Stimulated activated CD4-positive, alpha-beta T cell treated with anti-CD3 and anti-CD28 coated beads, Interleukin-1b, Interleukin-23, amount 100 ng/mL, for 4 hours (primary cell): ENCODE data around the gene UGT1A7.
"Not testable (repeated sequence)": the region's sequence is repeated elsewhere in the genome, so short reads cannot be mapped to it uniquely, and the experiment has no call there.

Experiments
- DNase-seq, 2 donors: peaks; one replicate each; pipeline ENCODE4 v3.0.0-alpha.2; 2020; ENCODE audit warnings: low read depth in 2 of 2

The UGT1A7 gene

GRCh38 chr2:233680361-233681045 is 1.2 kb upstream of the UGT1A7 start:
- DNase-seq: no peak

GRCh38 chr2:233684640-233685039 is 2.9 kb downstream of the UGT1A7 start:
- DNase-seq: no peak

DNA sequence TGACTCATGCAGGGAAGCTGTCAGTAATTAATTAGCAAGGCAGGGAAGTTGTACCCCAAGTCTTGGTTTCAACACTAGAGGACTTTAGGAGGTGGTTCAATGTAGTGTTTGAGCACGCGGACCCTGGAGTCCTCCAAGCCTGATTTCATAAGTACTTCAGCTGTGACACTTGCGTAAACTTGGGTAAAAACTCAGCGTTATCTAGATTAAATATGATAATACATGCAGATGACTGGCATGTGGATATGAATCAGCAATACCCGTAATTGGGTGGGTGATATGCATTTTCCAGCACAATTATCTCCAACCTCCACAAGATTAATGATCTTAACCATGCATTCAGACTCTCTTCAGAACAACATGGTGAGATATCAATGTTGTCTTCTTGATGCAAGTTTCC is 5.2 kb downstream of the UGT1A7 start:
- DNase-seq: no peak

GRCh38 chr2:233688341-233688740 is 6.6 kb downstream of the UGT1A7 start:
- no peak for DNase-seq

- no peak for DNase-seq
These were observed 7.3 kb downstream of the UGT1A7 start for GRCh38 chr2:233689031-233689430.

- no peak for DNase-seq
These were observed 7.8 kb downstream of the UGT1A7 start for GRCh38 chr2:233689501-233689900.

- no peak for DNase-seq
These were observed 8.7 kb downstream of the UGT1A7 start for GRCh38 chr2:233690444-233690843.

DNA sequence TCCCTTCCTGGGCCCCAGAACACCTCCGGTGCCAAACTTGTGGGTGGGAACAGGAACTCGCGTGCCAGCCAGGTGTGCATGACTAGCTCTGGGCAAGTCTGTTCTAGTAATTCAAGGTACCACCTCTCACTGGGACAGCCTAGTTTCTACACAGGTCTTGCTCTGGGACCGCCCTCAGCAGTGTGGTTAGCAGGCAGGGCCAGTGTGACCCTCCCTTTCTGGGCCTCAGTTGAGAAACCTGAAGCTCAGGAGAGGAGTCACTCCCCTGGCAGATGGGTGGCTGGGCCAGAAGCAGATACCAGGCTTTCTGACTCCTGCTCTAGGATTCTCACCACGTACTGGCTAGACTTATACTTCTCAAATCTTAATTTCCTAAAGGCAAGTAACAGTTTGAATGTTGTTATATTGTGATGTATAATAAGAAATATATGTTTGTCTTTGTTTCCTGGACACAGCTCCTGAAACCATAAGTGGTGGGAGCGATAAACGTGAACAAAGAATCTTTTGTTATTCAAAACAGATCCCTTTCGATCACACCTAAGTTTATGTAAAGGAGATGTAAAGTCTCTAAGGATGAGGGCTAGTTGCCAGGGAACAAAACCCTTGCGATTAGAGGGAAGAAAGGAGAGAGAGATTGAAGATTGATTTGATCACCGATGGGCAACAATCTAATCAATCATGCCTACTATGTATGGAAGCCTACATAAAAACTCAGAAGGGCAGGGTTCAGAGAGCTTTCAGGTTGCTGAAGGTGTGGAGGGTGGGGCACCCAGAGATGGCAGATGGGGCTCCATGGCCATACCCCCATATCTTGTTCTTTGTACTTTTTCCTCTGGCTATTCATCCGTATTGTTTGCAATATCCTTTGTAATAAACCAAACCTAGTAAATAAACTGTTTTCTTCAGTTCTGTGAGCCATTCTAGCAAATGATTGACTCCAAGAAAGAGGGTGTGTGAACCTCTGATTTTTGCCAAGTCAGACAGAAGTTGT is 10.0 kb downstream of the UGT1A7 start:
- DNase-seq: no peak

DNA sequence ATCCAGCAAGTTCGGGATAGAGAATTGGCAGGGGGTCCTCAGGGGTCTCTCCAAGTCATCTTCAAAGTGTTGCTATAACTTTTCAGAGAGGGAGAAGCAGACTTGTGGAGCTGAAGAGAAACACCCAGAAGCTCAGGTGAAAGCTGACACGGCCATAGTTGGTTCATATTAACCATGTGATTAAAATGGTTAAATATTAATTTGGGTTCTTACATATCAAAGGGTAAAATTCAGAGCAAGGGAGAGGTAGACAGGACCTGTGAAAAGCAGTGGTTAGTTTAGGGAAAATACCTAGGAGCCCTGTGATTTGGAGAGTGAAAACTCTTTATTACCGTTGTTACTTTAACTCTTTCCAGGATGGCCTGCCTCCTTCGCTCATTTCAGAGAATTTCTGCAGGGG is 10.9 kb downstream of the UGT1A7 start, which contains the start of gene UGT1A6:
Gene UGT1A6 (plus strand): TSS at position 243 of the 400 bp plus-strand sequence. CDS start 115 bp downstream, at position 358.
- DNase-seq: no peak

- DNase-seq: no peak
These were observed 12.3 kb downstream of the UGT1A7 start for GRCh38 chr2:233693963-233694362.

DNA sequence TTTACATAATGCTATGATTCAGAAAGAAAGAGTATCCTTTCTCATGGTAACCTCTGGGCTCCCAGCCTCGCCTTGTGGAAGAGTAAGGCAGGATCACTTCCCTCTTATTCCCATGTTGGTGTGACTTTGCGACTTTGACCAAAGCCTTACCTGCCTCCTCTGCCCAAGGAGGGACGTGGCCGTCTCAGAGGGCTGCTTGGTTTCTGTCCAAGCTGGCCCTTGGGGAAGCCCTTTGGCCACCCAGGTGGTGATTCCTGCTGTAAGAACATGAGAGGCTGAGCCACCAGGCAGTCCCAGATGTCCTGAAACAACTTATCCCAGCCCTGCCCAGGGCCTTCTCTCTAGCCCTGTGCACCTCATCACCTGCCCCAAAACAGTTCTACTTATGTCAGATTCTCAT is 17.0 kb downstream of the UGT1A7 start:
- DNase-seq: no peak

GRCh38 chr2:233699424-233700027 is 17.8 kb downstream of the UGT1A7 start:
- DNase-seq: no peak

- DNase-seq: no peak
These were observed 18.4 kb downstream of the UGT1A7 start for GRCh38 chr2:233700028-233700635.

DNA sequence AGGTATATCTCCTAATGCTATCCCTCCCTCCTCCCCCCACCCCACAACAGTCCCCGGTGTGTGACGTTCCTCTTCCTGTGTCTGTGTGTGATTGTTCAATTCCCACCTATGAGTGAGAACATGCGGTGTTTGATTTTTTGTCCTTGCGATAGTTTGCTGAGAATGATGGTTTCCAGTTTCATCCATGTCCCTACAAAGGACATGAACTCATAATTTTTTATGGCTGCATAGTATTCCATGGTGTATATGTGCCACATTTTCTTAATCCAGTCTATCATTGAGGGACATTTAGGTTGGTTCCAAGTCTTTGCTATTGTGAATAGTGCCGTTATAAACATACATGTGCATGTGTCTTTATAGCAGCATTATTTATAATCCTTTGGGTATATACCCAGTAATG is 19.1 kb downstream of the UGT1A7 start:
- DNase-seq: not testable (repeated sequence)

DNA sequence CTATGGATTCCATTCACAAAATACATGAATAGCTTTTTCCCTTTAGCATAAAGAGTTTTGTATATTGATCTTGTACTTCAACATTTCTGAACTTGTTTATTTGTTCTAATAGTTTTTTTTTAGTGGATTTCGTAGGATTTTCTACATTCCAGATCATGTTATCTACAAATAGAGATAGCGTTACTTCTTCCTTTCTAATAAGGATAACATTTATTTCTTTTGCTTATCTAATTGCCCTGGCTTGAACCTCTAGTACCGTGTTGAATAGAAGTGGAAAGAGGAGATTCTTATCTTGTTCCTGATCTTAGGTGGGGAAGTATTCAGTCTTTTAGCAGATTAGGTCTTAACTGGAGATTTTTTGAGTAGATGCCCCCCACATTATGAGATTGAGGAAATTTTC is 20.5 kb downstream of the UGT1A7 start:
- no peak for DNase-seq

GRCh38 chr2:233705911-233706506 is 24.3 kb downstream of the UGT1A7 start:
- no peak for DNase-seq

DNA sequence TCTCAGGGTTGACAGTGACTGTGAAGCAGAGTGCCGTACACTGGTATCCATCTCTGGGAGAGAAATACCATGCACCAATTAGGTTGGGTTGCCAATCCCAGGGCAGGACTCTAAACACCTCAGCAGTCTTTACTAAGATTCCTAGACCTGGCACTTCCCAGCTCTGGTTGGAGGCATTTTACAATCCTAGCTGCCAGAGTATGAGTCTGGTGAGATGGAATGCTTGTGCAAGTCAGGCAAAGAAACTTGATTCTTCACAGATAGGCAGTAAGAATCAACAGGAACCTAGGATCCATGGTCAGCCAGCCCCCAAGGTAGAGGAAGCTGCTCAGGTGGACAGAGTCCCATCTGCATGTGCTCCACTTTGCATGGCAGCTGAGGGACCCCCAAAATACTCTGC is 25.0 kb downstream of the UGT1A7 start:
- no peak for DNase-seq

DNA sequence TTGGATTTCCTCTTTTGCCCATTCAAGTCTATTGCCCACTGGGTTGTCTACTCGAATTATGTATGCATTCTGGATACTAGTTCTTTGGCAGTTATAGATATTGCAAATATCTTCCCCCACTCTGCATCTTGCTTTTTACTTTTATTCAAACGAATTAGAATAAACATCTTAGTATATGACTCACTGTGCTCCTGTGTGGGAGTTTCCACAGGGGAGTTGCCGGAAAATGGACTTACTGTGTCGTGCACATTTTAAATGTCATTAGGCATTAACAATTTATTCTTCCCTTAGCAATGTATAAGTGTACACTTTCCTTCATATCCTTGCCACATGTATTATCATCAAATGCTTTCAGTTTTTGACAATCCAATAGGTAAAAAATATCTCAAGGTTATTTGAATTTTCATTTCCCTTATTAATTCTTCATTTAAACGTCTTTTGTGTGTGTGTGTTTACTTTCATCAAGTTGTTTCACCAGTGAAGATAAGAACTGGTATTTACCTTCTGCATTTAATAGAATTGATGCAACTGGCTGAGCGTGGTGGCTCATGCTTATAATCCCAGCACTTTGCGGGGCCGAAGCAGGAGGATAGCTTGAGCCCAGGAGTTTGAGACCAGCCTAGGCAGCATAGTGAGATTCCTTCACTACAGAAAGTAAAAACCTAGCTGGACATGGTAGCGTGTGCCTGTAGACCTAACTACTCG is 26.4 kb downstream of the UGT1A7 start:
- DNase-seq: no peak

DNA sequence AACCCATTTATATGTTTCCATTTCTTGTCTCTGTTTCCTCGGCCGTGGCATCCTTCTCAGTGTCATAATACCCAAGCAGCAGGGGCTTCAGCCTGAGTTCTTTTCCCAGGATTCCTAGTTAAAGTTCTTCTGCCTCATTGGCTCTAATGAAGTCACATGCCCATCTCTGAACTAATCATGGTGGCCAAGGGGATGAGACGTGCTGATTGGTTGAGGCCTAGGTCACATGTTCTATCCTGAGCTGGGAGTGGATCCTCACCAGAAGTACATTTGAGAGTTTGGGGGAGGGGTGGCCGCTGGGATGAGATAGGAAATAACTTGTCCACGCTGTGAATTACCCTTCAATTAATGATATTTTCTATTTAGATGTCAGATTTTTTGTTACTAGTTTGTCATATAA is 27.2 kb downstream of the UGT1A7 start:
- no peak for DNase-seq

DNA sequence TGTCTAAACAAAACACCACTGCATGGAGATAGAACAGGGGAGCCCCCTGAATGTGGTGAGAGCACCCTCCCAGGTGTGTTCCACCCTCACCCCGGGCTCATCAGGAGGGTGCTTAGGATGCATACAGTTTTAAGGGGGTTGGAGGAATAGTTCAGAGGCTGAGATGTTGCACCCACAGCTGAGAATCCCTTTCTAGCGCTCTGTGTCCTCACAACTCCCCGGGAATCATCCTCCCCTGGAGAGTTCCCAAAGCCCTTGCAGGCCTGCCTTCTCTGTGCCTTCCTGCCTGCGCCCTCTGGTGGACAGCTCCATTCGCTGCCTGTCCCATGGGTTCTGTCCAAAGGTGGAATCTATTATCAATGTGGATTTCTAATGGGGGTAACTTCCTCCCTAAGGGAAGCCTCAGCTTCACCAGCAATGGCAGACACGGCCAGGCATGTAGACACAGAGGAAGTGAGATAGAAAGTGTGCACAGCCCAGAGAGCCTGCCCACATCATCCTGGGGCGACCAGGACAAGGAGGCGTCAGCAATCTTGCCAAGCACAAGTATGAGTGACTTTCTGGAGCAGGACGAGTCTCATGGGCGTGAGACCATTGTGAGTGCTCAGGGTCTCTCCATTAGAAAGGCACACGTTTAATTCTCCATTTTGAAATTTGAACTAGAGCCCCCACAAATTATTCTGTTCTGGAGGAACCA is 29.8 kb downstream of the UGT1A7 start:
- DNase-seq: peak; percentile 48 to 56
